GM18858 (cell line): ENCODE data around the gene TERT.
"Not testable (repeated sequence)": the region's sequence is repeated elsewhere in the genome, so short reads cannot be mapped to it uniquely, and the experiment has no call there.

Experiments
- ATAC-seq: cut with Tn5 transposase; IDR thresholded peaks from one replicate; pipeline ENCODE4 v1.9.1; 2021; ENCODE audit not compliant: unreplicated experiment

TERT gene

DNA sequence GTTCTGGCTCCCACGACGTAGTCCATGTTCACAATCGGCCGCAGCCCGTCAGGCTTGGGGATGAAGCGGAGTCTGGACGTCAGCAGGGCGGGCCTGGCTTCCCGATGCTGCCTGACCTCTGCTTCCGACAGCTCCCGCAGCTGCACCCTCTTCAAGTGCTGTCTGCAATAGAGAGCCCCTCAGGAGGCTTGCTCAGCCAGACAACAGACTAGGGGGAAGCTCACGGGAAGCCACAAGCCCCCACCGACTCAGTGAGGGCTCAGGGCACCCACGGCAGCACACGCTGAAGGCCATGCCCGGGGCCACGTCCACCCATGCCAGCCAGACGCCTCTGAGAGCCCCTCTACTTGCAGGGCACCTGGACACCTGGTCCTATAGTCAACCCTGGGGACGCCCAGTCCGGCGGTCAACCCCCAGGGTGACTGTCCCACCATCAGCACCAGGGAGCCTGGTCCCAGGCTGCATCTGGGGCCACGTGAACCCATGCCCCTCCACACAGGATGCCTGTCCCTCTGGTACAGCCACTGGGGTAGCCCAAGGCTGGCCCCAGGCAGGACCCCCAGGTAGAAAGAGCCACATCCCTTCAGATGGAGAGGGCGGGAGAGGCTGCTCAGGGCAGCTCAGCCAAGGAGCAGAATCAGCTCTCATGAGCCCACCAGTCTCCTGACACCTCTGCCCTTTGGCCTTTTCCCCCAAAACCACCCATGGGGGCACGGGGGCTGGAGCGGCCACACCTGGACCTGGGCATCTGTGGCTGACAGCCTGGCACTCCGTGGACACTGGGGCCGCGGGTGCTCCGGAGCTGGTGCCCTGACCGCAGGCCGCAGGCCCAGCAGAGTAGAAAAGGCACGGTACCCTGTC lies 14.5 kb downstream of the TERT start:
- ATAC-seq = no peak

GRCh38 chr5:1279443-1280151 lies 15.3 kb downstream of the TERT start:
- ATAC-seq = no peak

DNA sequence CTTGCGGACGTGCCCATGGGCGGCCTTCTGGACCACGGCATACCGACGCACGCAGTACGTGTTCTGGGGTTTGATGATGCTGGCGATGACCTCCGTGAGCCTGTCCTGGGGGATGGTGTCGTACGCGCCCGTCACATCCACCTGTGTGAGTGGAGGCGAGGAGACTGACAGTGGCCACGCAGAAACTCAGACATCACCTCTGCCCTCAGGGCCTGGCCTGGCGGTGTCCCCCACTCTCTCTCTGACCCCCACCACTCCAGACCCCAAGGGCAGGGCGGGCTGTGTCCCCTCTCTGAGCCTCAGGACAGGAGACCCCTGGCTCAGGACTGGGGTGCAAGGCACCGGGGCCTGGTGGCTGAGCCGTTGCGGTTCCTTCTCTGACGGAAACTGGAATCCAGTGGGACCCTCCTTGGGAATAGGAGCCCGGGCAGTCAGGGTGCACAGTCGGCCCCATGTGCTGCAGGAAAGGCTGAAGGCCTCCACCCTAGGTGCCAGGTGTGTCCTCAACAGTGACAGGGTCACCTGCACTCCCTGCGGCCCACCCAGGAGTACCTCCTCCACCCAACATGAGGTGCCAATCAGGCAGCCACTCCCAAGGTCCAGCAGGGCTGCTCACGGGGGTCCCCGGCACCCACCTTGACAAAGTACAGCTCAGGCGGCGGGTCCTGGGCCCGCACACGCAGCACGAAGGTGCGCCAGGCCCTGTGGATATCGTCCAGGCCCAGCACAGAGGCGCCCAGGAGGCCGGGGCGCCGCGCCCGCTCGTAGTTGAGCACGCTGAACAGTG lies 16.0 kb downstream of the TERT start:
- ATAC-seq = no peak

DNA sequence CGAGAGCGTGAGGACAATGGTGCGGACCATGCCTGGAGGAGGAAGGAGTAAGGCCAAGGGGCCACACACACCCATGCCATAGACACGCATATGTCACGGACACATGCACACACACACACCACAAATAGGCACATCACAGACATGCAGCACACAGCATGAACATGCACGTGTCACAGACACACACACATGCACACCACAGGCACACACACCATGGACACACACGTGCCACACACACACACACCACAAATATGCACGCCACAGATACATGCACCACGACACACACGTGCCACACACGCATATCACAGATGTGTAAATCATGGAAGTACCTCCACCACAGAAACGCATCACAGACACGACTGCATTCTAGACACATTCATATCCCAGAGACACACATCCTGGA lies 16.7 kb downstream of the TERT start:
- ATAC-seq = no peak

DNA sequence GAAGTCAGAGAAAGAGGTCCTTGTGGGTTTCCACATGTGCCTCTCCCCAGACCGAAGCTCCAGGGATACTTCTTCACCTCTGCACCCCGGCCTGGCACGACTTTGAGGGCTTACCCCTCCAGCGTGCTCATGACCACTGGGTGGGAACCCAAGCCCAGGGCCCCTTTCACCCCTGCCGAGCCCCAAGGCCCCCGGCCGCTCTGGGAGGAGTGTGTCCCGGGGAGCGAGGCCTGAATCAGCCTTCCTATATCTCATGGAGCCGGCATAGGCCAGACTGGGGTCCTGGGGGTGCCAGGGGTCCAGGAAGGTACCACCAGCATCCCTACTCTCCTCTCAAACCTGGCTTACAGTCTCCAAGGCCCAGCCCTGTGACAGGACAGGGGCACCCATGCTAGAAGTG lies 17.1 kb downstream of the TERT start:
- ATAC-seq = no peak

DNA sequence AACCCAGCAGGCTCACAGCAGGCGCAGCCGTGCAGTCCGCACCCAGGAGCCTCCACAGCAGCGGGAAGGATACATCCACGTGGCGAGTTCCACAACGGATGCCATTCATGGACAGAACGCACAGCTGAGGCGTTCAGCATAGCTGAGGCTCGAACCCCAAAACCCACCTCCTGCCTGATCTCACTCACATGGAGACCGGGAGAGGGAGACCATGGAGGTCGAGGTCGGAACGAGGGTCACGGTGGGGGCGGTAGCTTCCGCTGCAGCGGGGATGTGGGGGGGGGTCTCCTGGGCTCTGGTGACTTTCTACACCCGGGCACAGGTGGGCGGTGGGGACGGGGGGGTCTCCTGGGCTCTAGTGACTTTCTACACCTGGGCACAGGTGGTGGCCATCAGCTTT lies 17.5 kb downstream of the TERT start:
- no peak for ATAC-seq

- no peak for ATAC-seq
Observed at GRCh38 chr5:1276930-1277329, 17.9 kb downstream of the TERT start.

DNA sequence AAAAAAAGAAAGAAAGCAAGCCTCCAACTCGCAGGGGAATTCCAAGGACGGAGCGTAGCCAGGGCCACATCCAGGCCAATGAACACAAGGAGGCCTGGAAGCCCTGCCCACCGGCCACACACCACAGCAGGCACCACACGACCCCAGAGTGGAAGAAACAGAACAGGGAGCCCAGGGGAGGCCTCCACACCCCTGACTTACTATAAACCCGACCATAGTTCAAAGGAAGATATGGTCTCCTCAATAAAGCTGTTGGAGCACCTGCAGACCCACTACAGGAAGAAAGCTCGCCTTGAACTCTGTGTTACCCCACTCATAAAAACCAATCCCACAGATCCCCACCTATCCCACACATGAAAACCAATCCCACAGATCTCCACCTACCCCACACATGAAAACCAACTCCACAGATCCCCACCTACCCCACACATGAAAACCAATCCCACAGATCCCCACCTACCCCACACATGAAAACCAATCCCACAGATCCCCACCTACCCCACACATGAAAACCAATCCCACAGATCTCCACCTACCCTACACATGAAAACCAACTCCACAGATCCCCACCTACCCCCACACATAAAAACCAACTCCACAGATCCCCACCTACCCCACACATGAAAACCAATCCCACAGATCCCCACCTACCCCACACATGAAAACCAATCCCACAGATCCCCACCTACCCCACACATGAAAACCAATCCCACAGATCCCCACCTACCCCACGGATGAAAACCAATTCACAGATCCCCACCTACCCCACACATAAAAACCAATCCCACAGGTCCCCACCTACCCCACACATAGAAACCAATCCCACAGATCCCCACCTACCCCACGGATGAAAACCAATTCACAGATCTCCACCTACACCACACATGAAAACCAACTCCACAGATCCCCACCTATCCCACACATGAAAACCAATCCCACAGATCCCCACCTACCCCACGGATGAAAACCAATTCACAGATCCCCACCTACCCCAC lies 19.2 kb downstream of the TERT start:
- ATAC-seq = not testable (repeated sequence)

GRCh38 chr5:1274471-1274870 lies 20.4 kb downstream of the TERT start:
- no peak for ATAC-seq

GRCh38 chr5:1273745-1274144 lies 21.1 kb downstream of the TERT start:
- ATAC-seq = no peak

DNA sequence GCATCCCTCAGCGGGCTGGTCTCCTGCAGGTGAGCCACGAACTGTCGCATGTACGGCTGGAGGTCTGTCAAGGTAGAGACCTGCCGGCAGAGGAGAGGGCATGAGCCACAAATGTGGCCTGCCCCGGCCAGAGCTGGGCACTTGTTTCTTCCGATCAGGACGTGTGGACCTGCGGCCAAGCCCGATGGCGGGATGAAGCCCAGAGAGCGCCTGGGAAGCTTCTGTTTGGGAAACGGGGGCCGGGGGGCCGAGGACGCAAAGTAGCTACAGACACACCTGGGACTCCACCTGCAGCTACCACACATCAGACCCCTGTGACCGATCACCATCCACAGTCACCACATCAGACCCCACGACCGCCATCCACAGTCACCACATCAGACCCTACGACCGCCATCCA lies 22.7 kb downstream of the TERT start:
- ATAC-seq = no peak

DNA sequence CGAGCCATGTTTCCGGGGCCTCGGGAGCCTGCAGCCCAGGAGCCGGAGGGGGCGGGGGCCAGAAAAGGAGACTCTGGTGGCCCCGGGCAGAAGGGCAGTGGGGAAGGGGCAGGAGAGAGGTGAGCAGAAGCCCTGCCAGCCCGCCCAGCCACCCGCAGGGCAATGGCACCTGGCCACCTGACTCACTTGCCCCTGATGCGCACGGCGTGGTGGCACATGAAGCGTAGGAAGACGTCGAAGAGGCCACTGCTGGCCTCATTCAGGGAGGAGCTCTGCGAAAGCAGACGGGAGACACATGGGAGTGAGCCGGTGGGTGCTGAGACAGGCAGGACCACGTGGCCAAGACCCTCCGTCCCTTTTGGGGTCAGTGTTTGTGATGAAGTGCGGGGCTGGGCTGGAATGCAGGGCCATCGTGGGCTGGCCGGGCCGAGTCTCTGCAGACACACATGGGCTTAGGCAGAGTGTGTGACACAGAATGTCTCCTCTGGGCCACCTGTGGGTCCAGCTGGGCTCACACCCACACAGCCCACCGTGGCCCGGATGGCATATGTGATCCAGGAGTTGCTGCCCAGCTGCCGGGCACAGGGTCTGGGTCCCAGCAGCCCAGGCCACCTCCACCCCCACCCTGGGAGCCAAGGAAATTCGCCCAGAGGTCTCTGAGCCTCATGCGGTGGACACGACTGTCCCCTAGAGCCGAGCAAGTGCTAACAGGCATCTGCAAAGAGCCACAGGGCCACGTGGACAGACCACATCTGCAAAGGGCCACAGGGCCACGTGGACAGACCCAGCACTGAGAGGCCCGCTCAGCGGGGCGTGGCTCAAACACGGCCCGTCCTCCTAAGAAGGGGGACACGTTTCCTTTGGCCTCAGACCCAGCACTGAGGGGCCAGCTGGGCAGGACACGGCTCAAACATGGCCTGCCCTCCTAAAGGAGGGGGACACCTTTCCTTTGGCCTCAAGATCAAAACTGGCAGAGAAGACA lies 23.6 kb downstream of the TERT start:
- no peak for ATAC-seq

GRCh38 chr5:1270426-1270825 lies 24.4 kb downstream of the TERT start:
- no peak for ATAC-seq

DNA sequence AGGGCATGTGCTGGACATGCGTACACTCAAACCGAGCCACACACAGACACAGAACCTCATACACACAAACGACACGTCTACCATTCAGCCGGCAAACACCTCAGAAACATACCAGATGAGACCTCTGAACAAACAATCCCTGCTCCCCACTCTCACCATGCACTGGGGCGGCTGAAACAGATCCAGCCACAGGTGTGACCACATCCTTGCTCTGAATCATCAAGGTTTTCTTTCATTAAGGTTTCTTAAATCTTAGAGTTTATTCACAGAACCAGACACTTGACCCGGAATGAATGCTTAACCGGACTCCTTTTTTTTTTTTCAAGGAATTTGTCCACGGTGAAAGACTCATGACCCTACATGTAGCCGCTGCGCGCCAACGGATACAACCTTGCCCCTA lies 26.2 kb downstream of the TERT start:
- ATAC-seq = no peak

DNA sequence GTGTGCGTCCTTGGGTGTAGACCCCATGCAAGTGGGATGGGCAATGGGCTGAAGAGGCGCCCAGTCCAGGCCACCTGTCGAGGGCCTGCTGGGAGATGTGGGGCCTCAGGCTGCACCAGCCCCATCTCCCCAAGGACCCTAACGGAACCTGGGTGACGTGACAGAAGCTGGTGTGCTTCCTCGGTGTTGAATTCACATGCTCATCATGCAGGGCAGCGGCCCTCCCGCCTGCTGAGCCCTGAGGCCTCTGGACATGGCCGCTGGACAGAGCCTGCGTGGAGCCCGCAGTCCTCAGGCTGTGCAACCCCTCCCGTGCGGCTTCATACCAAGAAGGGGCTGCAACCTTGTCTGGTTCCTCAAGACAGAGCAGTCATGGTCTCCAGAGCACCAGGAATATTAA lies 26.8 kb downstream of the TERT start:
- no peak for ATAC-seq

DNA sequence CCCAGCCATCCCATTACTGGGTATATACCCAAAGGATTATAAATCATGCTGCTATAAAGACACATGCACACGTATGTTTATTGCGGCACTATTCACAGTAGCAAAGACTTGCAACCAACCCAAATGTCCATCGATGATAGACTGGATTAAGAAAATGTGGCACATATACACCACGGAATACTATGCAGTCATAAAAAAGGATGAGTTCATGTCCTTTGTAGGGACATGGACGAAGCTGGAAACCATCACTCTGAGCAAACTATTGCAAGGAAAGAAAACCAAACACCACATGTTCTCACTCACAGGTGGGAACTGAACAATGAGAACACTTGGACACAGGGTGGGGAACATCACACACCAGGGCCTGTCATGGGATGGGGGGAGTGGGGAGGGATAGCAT lies 27.4 kb downstream of the TERT start:
- ATAC-seq = not testable (repeated sequence)

DNA sequence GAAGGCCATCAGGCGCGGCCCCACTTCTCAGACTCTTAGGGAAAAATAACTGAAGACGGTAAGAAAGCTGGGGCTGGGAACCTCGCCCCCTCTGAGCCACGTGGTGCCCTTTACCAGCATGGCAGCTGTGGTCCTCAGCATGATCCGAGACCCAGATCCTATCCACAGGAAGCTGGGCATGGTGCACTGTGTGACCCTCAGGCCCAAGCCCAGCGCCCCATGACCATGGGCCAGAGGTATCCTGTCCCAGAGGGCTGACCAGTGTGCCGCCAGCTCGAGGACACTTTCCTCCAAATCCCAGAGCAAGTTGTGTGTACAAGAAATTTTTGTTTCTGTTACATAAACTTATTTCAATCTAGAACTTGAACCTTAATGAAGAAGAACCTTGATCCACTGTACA lies 28.1 kb downstream of the TERT start:
- no peak for ATAC-seq

GRCh38 chr5:1265461-1266455 lies 29.1 kb downstream of the TERT start:
- ATAC-seq = no peak
